ENCODE data around the gene COL26A1.

COL26A1 gene

GRCh38 chr7:101397243-101397642, 34.6 kb downstream of the COL26A1 start:
- TF ChIP-seq ZFX (IDR thresholded peaks at IDR 0.05; ENCODE audit: borderline replicate concordance) (no peak), CTCF (IDR thresholded peaks at IDR 0.05) (no peak)
- no peak overlapping the region for H3K27ac ChIP-seq

- no peak for TF ChIP-seq ZFX (IDR thresholded peaks at IDR 0.05; ENCODE audit: borderline replicate concordance)
- TF ChIP-seq CTCF (IDR thresholded peaks at IDR 0.05) = no peak
- no peak overlapping the region for H3K27ac ChIP-seq
Observed at GRCh38 chr7:101397770-101398324, 35.2 kb downstream of the COL26A1 start.

- TF ChIP-seq ZFX (IDR thresholded peaks at IDR 0.05; ENCODE audit: borderline replicate concordance) (no peak), CTCF (IDR thresholded peaks at IDR 0.05) (no peak)
- H3K27ac ChIP-seq = no peak overlapping the region
Observed at GRCh38 chr7:101398396-101399289, 36.0 kb downstream of the COL26A1 start.

GRCh38 chr7:101399759-101400158, 37.1 kb downstream of the COL26A1 start:
- no peak overlapping the region for H3K27ac ChIP-seq
- TF ChIP-seq CTCF (IDR thresholded peaks at IDR 0.05) = no peak

GRCh38 chr7:101400751-101401150, 38.1 kb downstream of the COL26A1 start:
- no peak overlapping the region for H3K27ac ChIP-seq
- TF ChIP-seq CTCF (IDR thresholded peaks at IDR 0.05) (no peak), ZFX (IDR thresholded peaks at IDR 0.05; ENCODE audit: borderline replicate concordance) (no peak)

GRCh38 chr7:101401390-101402080, 38.9 kb downstream of the COL26A1 start:
- no peak overlapping the region for H3K27ac ChIP-seq
- TF ChIP-seq CTCF (IDR thresholded peaks at IDR 0.05) = no peak
- TF ChIP-seq ZFX (IDR thresholded peaks at IDR 0.05; ENCODE audit: borderline replicate concordance) = no peak
